ENCODE results near the gene LRRN4. TPM values are rescaled to one million over a fixed set of nuclear protein-coding genes. Genes with fewer than 3 reads are reported as not detected.

LRRN4 gene
- total RNA-seq, 4 donors from 2014 or later: not detected

DNA sequence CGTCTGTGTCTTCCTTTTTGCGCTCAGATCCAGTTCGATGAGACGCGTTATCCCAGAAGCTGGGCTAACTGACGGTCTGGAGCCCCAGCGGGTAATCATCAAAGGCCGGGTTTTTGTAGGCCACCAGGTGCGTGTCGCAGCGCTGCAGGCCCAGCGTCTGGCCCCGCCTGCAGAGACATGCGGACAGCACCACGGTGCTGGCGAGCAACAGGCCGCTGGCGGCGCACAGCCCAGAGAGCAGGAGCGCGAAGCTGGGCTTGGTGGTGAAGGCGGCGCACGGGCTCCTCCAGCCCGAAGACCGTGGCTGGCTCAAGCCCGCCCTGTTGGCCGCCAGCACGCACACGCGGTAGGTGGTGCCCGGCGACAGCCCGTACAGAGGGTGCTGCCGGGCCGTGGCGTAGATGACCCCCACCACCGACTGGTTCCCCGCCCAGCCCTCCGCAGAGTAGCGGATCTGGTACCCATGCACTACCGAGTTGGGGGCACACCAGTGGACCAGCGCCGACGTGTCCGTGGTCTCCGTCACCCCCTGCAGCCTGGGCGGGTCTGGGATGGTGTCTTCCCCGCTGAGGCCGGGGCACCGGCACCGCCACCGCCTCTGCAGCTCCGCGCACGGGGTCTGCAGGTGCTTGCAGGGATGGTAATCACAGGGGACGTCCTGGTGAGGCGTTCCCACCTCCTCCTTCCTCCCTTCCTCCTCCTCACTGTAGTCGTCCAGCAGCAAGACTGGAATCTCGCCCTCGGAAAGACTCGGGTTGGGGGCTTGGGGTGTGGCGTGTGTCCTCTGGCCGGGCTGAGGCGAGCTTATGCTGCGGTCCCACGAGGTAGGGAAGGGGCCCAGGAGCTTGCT lies 12.7 kb downstream of the LRRN4 start:
- H3K4me1 ChIP-seq: no peaks in the 10 kb centered on the region
- in situ Hi-C loops (cut with MboI; ENCODE audit: low sequenced_read_pairs in 4 of 4) (no loop called here), intact Hi-C loops (cut with DNase I; ENCODE audit: low total_unique reads) (no loop called here)
- H3K36me3 ChIP-seq: peaks cover 0 to 56% of the 10 kb centered on the region in 2 donors
- DNase-seq: no peak
- no peak for TF ChIP-seq POLR2A (IDR thresholded peaks at IDR 0.05)
- no peak overlapping the region for H3K27ac ChIP-seq
- no peak overlapping the region for H3K4me3 ChIP-seq
- no peak for ATAC-seq
- no peaks in the 10 kb centered on the region for H3K27me3 ChIP-seq
- no peaks in the 10 kb centered on the region for H3K9me3 ChIP-seq

DNA sequence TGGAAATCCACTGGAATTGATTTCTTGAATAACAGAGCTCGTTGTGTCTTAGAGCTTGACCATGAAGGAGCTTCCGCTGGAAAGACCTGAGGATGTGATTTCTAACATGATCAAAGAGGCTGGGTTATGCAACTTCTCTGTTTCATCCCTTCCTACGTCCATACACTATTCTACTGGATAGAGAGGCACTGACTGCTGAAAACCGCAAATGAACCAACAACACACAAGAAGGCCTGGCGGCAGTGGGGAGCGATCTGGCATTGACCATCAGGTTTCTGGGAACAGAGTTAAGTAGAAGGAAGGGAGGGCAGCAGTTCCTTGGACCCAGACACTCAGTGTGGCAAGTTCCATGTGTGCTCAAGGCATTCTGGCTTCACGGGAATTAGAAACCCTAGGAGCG lies 13.3 kb downstream of the LRRN4 start:
- TF ChIP-seq POLR2A (IDR thresholded peaks at IDR 0.05) (no peak), CTCF (IDR thresholded peaks at IDR 0.05 in 4 of 5, conservative IDR thresholded peaks at IDR 0.05 in 1 of 5) (no peak)
- Histone ChIP-seq H3K27ac (no peak overlapping the region), H3K27me3 (no peaks in the 10 kb centered on the region), H3K36me3 (peaks cover 0 to 62% of the 10 kb centered on the region in 2 donors), H3K4me3 (no peak overlapping the region), H3K4me1 (peaks cover 0 to under 1% of the 10 kb centered on the region in 2 donors), H3K9me3 (no peaks in the 10 kb centered on the region)
- DNase-seq (no peak), ATAC-seq (no peak)
- in situ Hi-C loops (cut with MboI; ENCODE audit: low sequenced_read_pairs in 4 of 4) (no loop called here), intact Hi-C loops (cut with DNase I; ENCODE audit: low total_unique reads) (no loop called here)

- Histone ChIP-seq H3K4me3 (no peak overlapping the region), H3K4me1 (peaks cover 6 to 8% of the 10 kb centered on the region in 2 donors), H3K27ac (no peak overlapping the region), H3K9me3 (no peaks in the 10 kb centered on the region), H3K27me3 (no peaks in the 10 kb centered on the region), H3K36me3 (peaks cover 0 to 70% of the 10 kb centered on the region in 2 donors)
- no peak for DNase-seq
- TF ChIP-seq CTCF (IDR thresholded peaks at IDR 0.05 in 4 of 5, conservative IDR thresholded peaks at IDR 0.05 in 1 of 5) (no peak), POLR2A (IDR thresholded peaks at IDR 0.05) (no peak)
- intact Hi-C loops (cut with DNase I; ENCODE audit: low total_unique reads) (no loop called here), in situ Hi-C loops (cut with MboI; ENCODE audit: low sequenced_read_pairs in 4 of 4) (no loop called here)
- ATAC-seq: no peak
These were observed 14.1 kb downstream of the LRRN4 start for GRCh38 chr20:6039766-6040165.

GRCh38 chr20:6038256-6038655 lies 15.6 kb downstream of the LRRN4 start:
- Histone ChIP-seq H3K27ac (no peak overlapping the region), H3K36me3 (peaks cover 0 to 72% of the 10 kb centered on the region in 2 donors), H3K9me3 (no peaks in the 10 kb centered on the region), H3K4me1 (peaks cover 15 to 22% of the 10 kb centered on the region in 2 donors), H3K4me3 (no peak overlapping the region), H3K27me3 (no peaks in the 10 kb centered on the region)
- no peak for TF ChIP-seq POLR2A (IDR thresholded peaks at IDR 0.05)
- TF ChIP-seq CTCF (IDR thresholded peaks at IDR 0.05 in 4 of 5, conservative IDR thresholded peaks at IDR 0.05 in 1 of 5): no peak
- ATAC-seq (no peak), DNase-seq (no peak)
- intact Hi-C loops (cut with DNase I; ENCODE audit: low total_unique reads): no loop called here
- in situ Hi-C loops (cut with MboI; ENCODE audit: low sequenced_read_pairs in 4 of 4): no loop called here

- intact Hi-C loops (cut with DNase I; ENCODE audit: low total_unique reads) (no loop called here), in situ Hi-C loops (cut with MboI; ENCODE audit: low sequenced_read_pairs in 4 of 4) (no loop called here)
- H3K36me3 ChIP-seq: peaks cover 0 to 69% of the 10 kb centered on the region in 2 donors
- no peak for ATAC-seq
- H3K27ac ChIP-seq: no peak overlapping the region
- H3K27me3 ChIP-seq: no peaks in the 10 kb centered on the region
- no peak for DNase-seq
- TF ChIP-seq POLR2A (IDR thresholded peaks at IDR 0.05) (no peak), CTCF (IDR thresholded peaks at IDR 0.05 in 4 of 5, conservative IDR thresholded peaks at IDR 0.05 in 1 of 5) (no peak)
- peaks cover 15 to 22% of the 10 kb centered on the region in 2 donors for H3K4me1 ChIP-seq
- H3K9me3 ChIP-seq: no peaks in the 10 kb centered on the region
- H3K4me3 ChIP-seq: no peak overlapping the region
These were observed 16.8 kb downstream of the LRRN4 start for GRCh38 chr20:6037082-6037481.

Measured in gastrocnemius medialis (tissue), 4 donors.